ENCODE measurements around the gene BACE1. TPM values are rescaled to one million over a fixed set of nuclear protein-coding genes. Genes with fewer than 3 reads are reported as not detected.
"Not testable (repeated sequence)": the region's sequence is repeated elsewhere in the genome, so short reads cannot be mapped to it uniquely, and the experiment has no call there.

BACE1 gene
- total RNA-seq, 1 experiment from 2014 or later: 9.6 TPM

DNA sequence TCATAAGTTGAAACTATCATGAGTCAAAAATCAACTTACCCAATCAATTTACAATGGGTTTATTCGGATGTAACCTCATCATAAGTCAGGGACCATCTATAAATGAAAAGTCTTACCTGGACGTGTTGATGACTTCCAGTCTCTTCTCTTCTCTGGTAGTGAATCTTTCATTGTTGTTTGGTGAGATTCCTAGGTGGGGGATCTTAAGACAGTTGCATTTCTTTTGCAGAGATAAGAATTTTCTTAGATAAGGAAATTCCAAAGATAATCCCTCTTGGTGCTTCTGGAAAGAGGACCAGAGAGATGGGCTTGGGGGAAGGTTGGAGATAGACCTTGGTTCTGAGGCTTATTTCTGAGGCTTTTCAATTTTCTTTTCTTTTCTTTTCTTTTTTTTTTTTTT, 46.2 kb downstream of the BACE1 start:
- H3K27ac ChIP-seq: no peak overlapping the region
- BruUV-seq (replicated peaks): no TSS peak
- no peaks in the 10 kb centered on the region for H3K9me3 ChIP-seq (ENCODE audit: insufficient read depth, low read depth)
- no peaks in the 10 kb centered on the region for H3F3A ChIP-seq (ENCODE audit: insufficient read depth, low read depth)
- H3K4me1 ChIP-seq (replicated peaks; ENCODE audit: insufficient read depth): no peaks in the 10 kb centered on the region
- no peak for TF ChIP-seq EZH2 (IDR thresholded peaks at IDR 0.05; ENCODE audit: low read depth)
- TF ChIP-seq, protein P1, sequence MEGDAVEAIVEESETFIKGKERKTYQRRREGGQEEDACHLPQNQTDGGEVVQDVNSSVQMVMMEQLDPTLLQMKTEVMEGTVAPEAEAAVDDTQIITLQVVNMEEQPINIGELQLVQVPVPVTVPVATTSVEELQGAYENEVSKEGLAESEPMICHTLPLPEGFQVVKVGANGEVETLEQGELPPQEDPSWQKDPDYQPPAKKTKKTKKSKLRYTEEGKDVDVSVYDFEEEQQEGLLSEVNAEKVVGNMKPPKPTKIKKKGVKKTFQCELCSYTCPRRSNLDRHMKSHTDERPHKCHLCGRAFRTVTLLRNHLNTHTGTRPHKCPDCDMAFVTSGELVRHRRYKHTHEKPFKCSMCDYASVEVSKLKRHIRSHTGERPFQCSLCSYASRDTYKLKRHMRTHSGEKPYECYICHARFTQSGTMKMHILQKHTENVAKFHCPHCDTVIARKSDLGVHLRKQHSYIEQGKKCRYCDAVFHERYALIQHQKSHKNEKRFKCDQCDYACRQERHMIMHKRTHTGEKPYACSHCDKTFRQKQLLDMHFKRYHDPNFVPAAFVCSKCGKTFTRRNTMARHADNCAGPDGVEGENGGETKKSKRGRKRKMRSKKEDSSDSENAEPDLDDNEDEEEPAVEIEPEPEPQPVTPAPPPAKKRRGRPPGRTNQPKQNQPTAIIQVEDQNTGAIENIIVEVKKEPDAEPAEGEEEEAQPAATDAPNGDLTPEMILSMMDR (conservative IDR thresholded peaks at IDR 0.05): no peak
- no peak overlapping the region for H3K4me2 ChIP-seq
- ChIA-PET POLR2A (ENCODE audit: unreplicated experiment) (no interaction called here), CTCF (no interaction called here)
- DNase-seq: no peak
- 0 out of 2 replicates have a peak, but pooled peaks cover 4% of the 10 kb centered on the region for H3K36me3 ChIP-seq (ENCODE audit: low read depth)
- H3K27me3 ChIP-seq (ENCODE audit: insufficient read depth, low read depth): no peaks in the 10 kb centered on the region
- no peak overlapping the region for H2AFZ ChIP-seq
- no peaks in the 10 kb centered on the region for H3K79me2 ChIP-seq (ENCODE audit: low read depth)
- no peak overlapping the region for H3K4me3 ChIP-seq
- H3K9me2 ChIP-seq (ENCODE audit: insufficient read depth): no peaks in the 10 kb centered on the region
- intact Hi-C loops (cut with micrococcal nuclease; ENCODE audit: unreplicated experiment): no loop called here
- H4K20me1 ChIP-seq (ENCODE audit: insufficient read depth): no peaks in the 10 kb centered on the region

DNA sequence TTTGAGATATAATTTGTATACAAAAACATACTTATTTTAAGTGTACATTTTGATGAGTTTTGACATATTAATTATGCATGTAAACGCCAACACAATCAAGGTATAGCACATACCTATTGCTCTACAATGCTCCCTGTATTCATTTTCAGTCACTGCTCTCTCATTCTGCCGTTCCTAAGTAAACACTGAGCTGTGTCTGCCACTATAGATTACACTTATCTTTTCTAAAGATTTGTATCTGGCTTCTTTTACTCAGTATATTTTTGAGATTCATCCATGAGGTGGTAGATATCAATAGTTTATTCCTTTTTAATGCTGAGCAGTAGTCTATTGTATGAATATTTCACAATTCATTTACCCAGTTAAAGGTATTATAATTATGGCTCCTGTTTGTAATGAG, 50.3 kb downstream of the BACE1 start:
- Histone ChIP-seq H3K79me2 (ENCODE audit: low read depth) (no peaks in the 10 kb centered on the region), H3K27ac (no peak overlapping the region), H3F3A (ENCODE audit: insufficient read depth, low read depth) (no peaks in the 10 kb centered on the region), H3K4me2 (no peak overlapping the region), H4K20me1 (ENCODE audit: insufficient read depth) (no peaks in the 10 kb centered on the region), H3K36me3 (ENCODE audit: low read depth) (0 out of 2 replicates have a peak, but pooled peaks cover 4% of the 10 kb centered on the region), H3K9me2 (ENCODE audit: insufficient read depth) (no peaks in the 10 kb centered on the region), H3K9me3 (ENCODE audit: insufficient read depth, low read depth) (no peaks in the 10 kb centered on the region), H2AFZ (no peak overlapping the region), H3K27me3 (ENCODE audit: insufficient read depth, low read depth) (no peaks in the 10 kb centered on the region), H3K4me3 (no peak overlapping the region), H3K4me1 (replicated peaks; ENCODE audit: insufficient read depth) (no peaks in the 10 kb centered on the region)
- ChIA-PET POLR2A (ENCODE audit: unreplicated experiment) (no interaction called here), CTCF (no interaction called here)
- no peak for TF ChIP-seq EZH2 (IDR thresholded peaks at IDR 0.05; ENCODE audit: low read depth)
- TF ChIP-seq, protein P1 (conservative IDR thresholded peaks at IDR 0.05): no peak
- no TSS peak for BruUV-seq (replicated peaks)
- intact Hi-C loops (cut with micrococcal nuclease; ENCODE audit: unreplicated experiment): no loop called here
- DNase-seq: no peak

DNA sequence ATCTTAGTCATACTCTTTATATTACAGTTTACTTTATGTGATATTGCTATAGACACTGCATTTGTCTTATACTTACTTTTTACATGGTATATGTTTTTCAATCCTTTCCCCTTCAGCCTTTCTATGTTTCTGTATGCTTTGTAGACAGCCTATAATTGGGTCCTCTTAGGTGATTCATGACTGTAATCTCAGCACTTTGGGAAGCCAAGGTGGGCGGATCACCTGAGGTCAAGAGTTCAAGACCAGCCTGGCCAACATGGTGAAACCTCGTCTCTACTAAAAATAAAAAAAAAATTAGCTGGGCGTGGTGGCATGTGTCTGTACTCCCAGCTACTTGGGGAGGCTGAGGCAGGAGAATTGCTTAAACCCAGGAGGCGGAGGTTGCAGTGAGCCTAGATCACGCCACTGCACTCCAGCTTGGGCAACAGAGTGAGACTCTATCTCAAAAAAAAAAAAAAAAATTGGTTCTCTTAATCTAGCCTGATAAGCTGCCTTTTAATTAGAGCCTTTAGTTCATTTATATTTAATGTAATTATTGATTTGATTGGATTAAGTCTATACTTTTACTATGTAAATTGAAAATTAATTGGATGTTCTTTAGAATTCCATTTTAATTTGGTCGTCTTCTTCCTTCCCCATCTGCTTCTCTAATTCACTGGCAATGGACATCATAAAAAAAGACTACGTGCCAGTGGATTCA, 51.3 kb downstream of the BACE1 start:
- H3K36me3 ChIP-seq (ENCODE audit: low read depth); H3K4me2 ChIP-seq; H3K27me3 ChIP-seq (ENCODE audit: insufficient read depth, low read depth); H2AFZ ChIP-seq; H3F3A ChIP-seq (ENCODE audit: insufficient read depth, low read depth); H3K27ac ChIP-seq; H3K79me2 ChIP-seq (ENCODE audit: low read depth); DNase-seq; CTCF ChIA-PET; H3K4me3 ChIP-seq; H4K20me1 ChIP-seq (ENCODE audit: insufficient read depth); POLR2A ChIA-PET (ENCODE audit: unreplicated experiment); H3K9me3 ChIP-seq (ENCODE audit: insufficient read depth, low read depth); intact Hi-C loops (cut with micrococcal nuclease; ENCODE audit: unreplicated experiment); BruUV-seq (replicated peaks); H3K9me2 ChIP-seq (ENCODE audit: insufficient read depth); H3K4me1 ChIP-seq (replicated peaks; ENCODE audit: insufficient read depth): not testable (repeated sequence)

DNA sequence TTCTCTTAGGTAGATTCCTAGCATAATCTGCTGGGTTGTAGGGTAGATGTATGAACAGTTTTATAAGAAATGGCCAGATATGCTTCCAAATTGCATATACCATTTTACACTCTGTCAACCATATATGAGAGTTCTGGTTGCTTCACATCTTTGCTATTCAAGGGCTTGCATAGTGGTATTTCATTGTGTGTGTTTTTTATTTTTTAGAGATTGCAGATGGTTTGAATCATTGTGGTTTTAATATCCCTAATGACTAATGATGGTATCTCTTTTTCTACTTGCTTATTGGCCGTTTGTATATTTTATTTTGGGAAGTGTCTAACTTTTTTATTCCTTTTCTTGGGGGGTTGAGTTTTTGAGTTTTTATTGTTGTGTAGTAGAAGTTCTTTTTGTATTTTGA, 56.6 kb downstream of the BACE1 start:
- Histone ChIP-seq H3K4me3 (no peak overlapping the region), H3F3A (ENCODE audit: insufficient read depth, low read depth) (no peaks in the 10 kb centered on the region), H3K79me2 (ENCODE audit: low read depth) (no peaks in the 10 kb centered on the region), H3K9me2 (ENCODE audit: insufficient read depth) (no peaks in the 10 kb centered on the region), H3K4me2 (no peak overlapping the region), H3K27ac (no peak overlapping the region), H2AFZ (no peak overlapping the region), H4K20me1 (ENCODE audit: insufficient read depth) (no peaks in the 10 kb centered on the region), H3K27me3 (ENCODE audit: insufficient read depth, low read depth) (no peaks in the 10 kb centered on the region), H3K4me1 (replicated peaks; ENCODE audit: insufficient read depth) (no peaks in the 10 kb centered on the region), H3K9me3 (ENCODE audit: insufficient read depth, low read depth) (no peaks in the 10 kb centered on the region), H3K36me3 (ENCODE audit: low read depth) (0 out of 2 replicates have a peak, but pooled peaks cover 8% of the 10 kb centered on the region)
- POLR2A ChIA-PET (ENCODE audit: unreplicated experiment): no interaction called here
- no peak for DNase-seq
- intact Hi-C loops (cut with micrococcal nuclease; ENCODE audit: unreplicated experiment): no loop called here
- no TSS peak for BruUV-seq (replicated peaks)
- CTCF ChIA-PET: no interaction called here
- no peak for TF ChIP-seq EZH2 (IDR thresholded peaks at IDR 0.05; ENCODE audit: low read depth)
- TF ChIP-seq, protein P1 (conservative IDR thresholded peaks at IDR 0.05): no peak

Data from PC-9 (cell line).